ENCODE results near the gene VPS25.

The VPS25 gene

GRCh38 chr17:42774066-42774745 is 957 bp downstream of the VPS25 start:
- peak overlapping the region; percentile 76 for H3K27ac ChIP-seq

GRCh38 chr17:42775534-42776098 is 2.4 kb downstream of the VPS25 start:
- TF ChIP-seq CTCF (conservative IDR thresholded peaks at IDR 0.05) (no peak), ZFX (IDR thresholded peaks at IDR 0.05) (no peak)
- no peak overlapping the region for H3K27ac ChIP-seq

More at GRCh38 chr17:42774066-42774745, 957 bp downstream of the VPS25 start:
- TF ChIP-seq ZFX (IDR thresholded peaks at IDR 0.05): no peak
- TF ChIP-seq CTCF (conservative IDR thresholded peaks at IDR 0.05): no peak

- H3K27ac ChIP-seq: no peak overlapping the region
- TF ChIP-seq CTCF (conservative IDR thresholded peaks at IDR 0.05) (no peak), ZFX (IDR thresholded peaks at IDR 0.05) (no peak)
Observed at GRCh38 chr17:42778570-42778969, 5.3 kb downstream of the VPS25 start.

- H3K27ac ChIP-seq: no peak overlapping the region
- TF ChIP-seq ZFX (IDR thresholded peaks at IDR 0.05): no peak
- no peak for TF ChIP-seq CTCF (conservative IDR thresholded peaks at IDR 0.05)
Observed at GRCh38 chr17:42779304-42779935, 6.2 kb downstream of the VPS25 start.

GRCh38 chr17:42779936-42780850 is 6.9 kb downstream of the VPS25 start, which contains the start of gene WNK4:
TSS of gene WNK4 (plus strand) at chr17:42780610. CDS start at chr17:42780699, 89 bp downstream.
- no peak for TF ChIP-seq CTCF (conservative IDR thresholded peaks at IDR 0.05)
- TF ChIP-seq ZFX (IDR thresholded peaks at IDR 0.05): no peak
- no peak within 1 kb of the TSS for H3K27ac ChIP-seq

- H3K27ac ChIP-seq: no peak overlapping the region
- TF ChIP-seq ZFX (IDR thresholded peaks at IDR 0.05) (no peak), CTCF (conservative IDR thresholded peaks at IDR 0.05) (no peak)
Observed at GRCh38 chr17:42780851-42781638, 7.8 kb downstream of the VPS25 start.
